KG1 (cell line): ENCODE data around the gene TP73.

ENCODE experiments used
- DNase-seq: peaks from one replicate; lab custom pipeline; 2025; lab: John Stamatoyannopoulos, UW

The TP73 gene

GRCh38 chr1:3673381-3674099 lies 21.2 kb downstream of the TP73 start:
- no peak for DNase-seq

GRCh38 chr1:3674100-3675094 lies 22.1 kb downstream of the TP73 start:
- no peak for DNase-seq

- no peak for DNase-seq
Measured at GRCh38 chr1:3675436-3675835, 23.1 kb downstream of the TP73 start.

- peak; percentile 66 for DNase-seq
Measured at GRCh38 chr1:3676581-3677470, 24.5 kb downstream of the TP73 start.

- peak; percentile 66 for DNase-seq
Measured at GRCh38 chr1:3677484-3677883, 25.2 kb downstream of the TP73 start.

GRCh38 chr1:3678361-3679097 lies 26.2 kb downstream of the TP73 start:
- no peak for DNase-seq

- no peak for DNase-seq
Measured at GRCh38 chr1:3679098-3679555, 26.8 kb downstream of the TP73 start.

- DNase-seq: no peak
Measured at GRCh38 chr1:3679799-3680453, 27.6 kb downstream of the TP73 start.

- DNase-seq: no peak
Measured at GRCh38 chr1:3680488-3681230, 28.3 kb downstream of the TP73 start.

- DNase-seq: no peak
Measured at GRCh38 chr1:3681231-3681897, 29.0 kb downstream of the TP73 start.

- DNase-seq: no peak
Measured at GRCh38 chr1:3681898-3682806, 29.8 kb downstream of the TP73 start.

- no peak for DNase-seq
Measured at GRCh38 chr1:3683197-3683596, 30.9 kb downstream of the TP73 start.

GRCh38 chr1:3683992-3684391 lies 31.7 kb downstream of the TP73 start:
- DNase-seq: no peak

- DNase-seq: no peak
Measured at GRCh38 chr1:3685222-3685621, 32.9 kb downstream of the TP73 start.

- no peak for DNase-seq
Measured at GRCh38 chr1:3685906-3686305, 33.6 kb downstream of the TP73 start.

GRCh38 chr1:3687504-3687903 lies 35.2 kb downstream of the TP73 start:
- no peak for DNase-seq

GRCh38 chr1:3688356-3689137 lies 36.2 kb downstream of the TP73 start:
- no peak for DNase-seq
